ENCODE results near the gene SF3A1.

GRCh38 chr22:30287648-30288418, 68.9 kb downstream of the SF3A1 start:
- TF ChIP-seq, protein P1, sequence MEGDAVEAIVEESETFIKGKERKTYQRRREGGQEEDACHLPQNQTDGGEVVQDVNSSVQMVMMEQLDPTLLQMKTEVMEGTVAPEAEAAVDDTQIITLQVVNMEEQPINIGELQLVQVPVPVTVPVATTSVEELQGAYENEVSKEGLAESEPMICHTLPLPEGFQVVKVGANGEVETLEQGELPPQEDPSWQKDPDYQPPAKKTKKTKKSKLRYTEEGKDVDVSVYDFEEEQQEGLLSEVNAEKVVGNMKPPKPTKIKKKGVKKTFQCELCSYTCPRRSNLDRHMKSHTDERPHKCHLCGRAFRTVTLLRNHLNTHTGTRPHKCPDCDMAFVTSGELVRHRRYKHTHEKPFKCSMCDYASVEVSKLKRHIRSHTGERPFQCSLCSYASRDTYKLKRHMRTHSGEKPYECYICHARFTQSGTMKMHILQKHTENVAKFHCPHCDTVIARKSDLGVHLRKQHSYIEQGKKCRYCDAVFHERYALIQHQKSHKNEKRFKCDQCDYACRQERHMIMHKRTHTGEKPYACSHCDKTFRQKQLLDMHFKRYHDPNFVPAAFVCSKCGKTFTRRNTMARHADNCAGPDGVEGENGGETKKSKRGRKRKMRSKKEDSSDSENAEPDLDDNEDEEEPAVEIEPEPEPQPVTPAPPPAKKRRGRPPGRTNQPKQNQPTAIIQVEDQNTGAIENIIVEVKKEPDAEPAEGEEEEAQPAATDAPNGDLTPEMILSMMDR (IDR thresholded peaks at IDR 0.05), result peak; percentile 79
- TF ChIP-seq ZFX (IDR thresholded peaks at IDR 0.05; ENCODE audit: borderline replicate concordance), result no peak

Data from 22Rv1 (cell line).